OCI-LY3 (cell line): ENCODE results near the gene GH1.

Source experiments
- H2AFZ ChIP-seq: fragments of 200-600, 300-600 bp; shearing (Covaris generic); 2 replicates; pipeline ENCODE4 v1.6.0; 2014; ENCODE audit warnings: antibody characterized with exemption, low read depth, low read length
- H3K27ac ChIP-seq: fragments of 200-600, 300-600 bp; sonication (generic); 2 replicates; pipeline ENCODE4 v1.5.1; 2014; ENCODE audit warnings: mild to moderate bottlenecking, low read length, moderate library complexity, mixed read lengths
- H3K27me3 ChIP-seq: fragments of 200-600, 300-600 bp; sonication (generic); 2 replicates; pipeline ENCODE4 v1.6.1; 2014; ENCODE audit warnings: low read depth, low read length, mixed read lengths
- H3K36me3 ChIP-seq: fragments of 200-600, 300-600 bp; sonication (generic); replicated peaks from 2 replicates; pipeline ENCODE3; 2014; ENCODE audit warnings: low read depth, low read length, mixed read lengths
- H3K4me1 ChIP-seq: fragments of 300-600, 200-600 bp; sonication (generic); 2 replicates; pipeline ENCODE4 v1.6.1; 2014; ENCODE audit warnings: low read length, mixed read lengths
- H3K4me2 ChIP-seq: fragments of 200-600, 300-600 bp; sonication (generic); 2 replicates; pipeline ENCODE4 v1.6.1; 2014; ENCODE audit warnings: low read length, mixed read lengths
- H3K4me3 ChIP-seq: fragments of 300-600, 200-600 bp; sonication (generic); 2 replicates; pipeline ENCODE4 v1.5.1; 2014; ENCODE audit warnings: antibody characterized with exemption, mild to moderate bottlenecking, low read length, moderate library complexity
- H3K79me2 ChIP-seq: fragments of 300-600, 200-600 bp; shearing (Covaris generic); 2 replicates; pipeline ENCODE4 v1.6.1; 2014; ENCODE audit warnings: mild to moderate bottlenecking, low read length, mixed read lengths
- H3K9ac ChIP-seq: fragments of 300-600, 200-600 bp; shearing (Covaris generic); 2 replicates; pipeline ENCODE4 v1.6.0; 2014; ENCODE audit warnings: mild to moderate bottlenecking, low read length, moderate library complexity
- H3K9me3 ChIP-seq: fragments of 200-600, 300-600 bp; shearing (Covaris generic); 2 replicates; pipeline ENCODE4 v1.6.1; 2014; ENCODE audit warnings: low read length, mixed read lengths; ENCODE audit not compliant: insufficient read depth
- H4K20me1 ChIP-seq: fragments of 200-600, 300-600 bp; sonication (generic); 2 replicates; pipeline ENCODE4 v1.6.1; 2016; ENCODE audit warnings: low read length, mixed read lengths; ENCODE audit not compliant: insufficient read depth
- CTCF ChIP-seq: fragments of 200-600, 300-600 bp; sonication (generic); IDR thresholded peaks from 2 replicates; pipeline ENCODE4 v1.5.1; 2014; ENCODE audit warnings: antibody characterized with exemption, low read length, low read depth
- EZH2phosphoT487 ChIP-seq: fragments of 200-600 bp; shearing (Covaris generic); IDR thresholded peaks from 2 replicates; pipeline ENCODE4 v1.6.1; 2018; ENCODE audit warnings: antibody characterized with exemption, mixed run types, low read depth

Gene GH1

GRCh38 chr17:63962298-63962744 lies 43.7 kb upstream of the GH1 start:
- Histone ChIP-seq H3K27ac (no peak overlapping the region), H3K36me3 (no peaks in the 10 kb centered on the region), H3K79me2 (no peaks in the 10 kb centered on the region), H2AFZ (no peak overlapping the region), H3K4me1 (peaks cover 10% of the 10 kb centered on the region), H3K4me3 (no peak overlapping the region), H3K4me2 (no peak overlapping the region), H3K9me3 (no peaks in the 10 kb centered on the region), H3K27me3 (no peaks in the 10 kb centered on the region), H3K9ac (no peak overlapping the region), H4K20me1 (no peaks in the 10 kb centered on the region)
- TF ChIP-seq CTCF = no peak
- no peak for TF ChIP-seq EZH2phosphoT487

GRCh38 chr17:63961355-63962212 lies 42.9 kb upstream of the GH1 start:
- Histone ChIP-seq H4K20me1 (no peaks in the 10 kb centered on the region), H3K4me3 (no peak overlapping the region), H3K9ac (no peak overlapping the region), H3K27ac (no peak overlapping the region), H3K79me2 (no peaks in the 10 kb centered on the region), H3K36me3 (no peaks in the 10 kb centered on the region), H3K4me1 (peaks cover 3% of the 10 kb centered on the region), H3K9me3 (no peaks in the 10 kb centered on the region), H3K4me2 (no peak overlapping the region), H3K27me3 (no peaks in the 10 kb centered on the region), H2AFZ (no peak overlapping the region)
- TF ChIP-seq CTCF (no peak), EZH2phosphoT487 (no peak)

- H3K9ac ChIP-seq = no peak overlapping the region
- H3K79me2 ChIP-seq = no peaks in the 10 kb centered on the region
- TF ChIP-seq CTCF (no peak), EZH2phosphoT487 (no peak)
- H3K9me3 ChIP-seq = no peaks in the 10 kb centered on the region
- no peaks in the 10 kb centered on the region for H3K36me3 ChIP-seq
- no peaks in the 10 kb centered on the region for H4K20me1 ChIP-seq
- no peak overlapping the region for H3K4me2 ChIP-seq
- no peak overlapping the region for H2AFZ ChIP-seq
- H3K4me3 ChIP-seq = no peak overlapping the region
- no peaks in the 10 kb centered on the region for H3K27me3 ChIP-seq
- no peak overlapping the region for H3K27ac ChIP-seq
- no peaks in the 10 kb centered on the region for H3K4me1 ChIP-seq
These were observed 41.8 kb upstream of the GH1 start for GRCh38 chr17:63960430-63960829.

GRCh38 chr17:63960006-63960405 lies 41.4 kb upstream of the GH1 start:
- Histone ChIP-seq H3K36me3 (no peaks in the 10 kb centered on the region), H3K9me3 (no peaks in the 10 kb centered on the region), H4K20me1 (no peaks in the 10 kb centered on the region), H3K9ac (no peak overlapping the region), H3K27ac (no peak overlapping the region), H3K27me3 (no peaks in the 10 kb centered on the region), H3K4me2 (no peak overlapping the region), H3K79me2 (no peaks in the 10 kb centered on the region), H3K4me3 (no peak overlapping the region), H2AFZ (no peak overlapping the region), H3K4me1 (no peaks in the 10 kb centered on the region)
- TF ChIP-seq EZH2phosphoT487 (no peak), CTCF (no peak)
